ENCODE results near the gene CALHM2.

DNA sequence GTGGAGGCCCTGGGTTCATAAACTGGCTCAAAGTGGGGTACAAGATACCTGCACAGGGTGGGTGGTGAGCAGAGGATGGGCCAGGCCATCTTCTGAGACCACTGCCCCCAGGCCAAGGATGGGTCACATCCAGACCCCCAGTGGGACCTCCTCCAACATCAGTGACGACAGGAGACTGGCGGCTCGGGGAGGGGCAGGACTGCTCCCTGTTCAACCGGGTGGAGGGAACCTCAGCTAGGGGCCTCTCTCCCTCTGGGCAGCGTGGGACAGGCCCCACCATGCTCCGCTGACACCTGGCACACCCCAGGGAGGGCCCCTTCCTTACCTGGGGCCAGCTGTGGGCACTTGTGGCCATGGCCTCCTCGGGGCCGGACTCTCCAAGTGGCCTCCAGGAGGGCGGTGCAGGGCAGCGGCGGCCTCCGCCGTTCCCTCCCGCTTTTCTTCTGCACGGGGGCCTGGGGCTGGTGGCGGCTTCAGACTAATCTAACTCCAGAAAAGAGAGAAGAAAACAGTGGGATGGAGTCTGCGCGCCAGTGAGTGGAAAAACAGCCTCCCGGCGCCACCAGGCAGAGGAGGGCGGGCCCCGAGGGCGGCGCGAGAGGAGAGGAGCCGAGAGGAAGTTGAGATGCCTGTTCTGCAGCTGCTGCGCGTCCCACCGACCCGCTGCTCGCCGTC lies at the start of gene CALHM2:
- TF ChIP-seq RCOR1 (IDR thresholded peaks at IDR 0.05; ENCODE audit: low read depth, low read length): no peak
- no peak for TF ChIP-seq POLR2A (IDR thresholded peaks at IDR 0.05; ENCODE audit: low read length)
- no peak for TF ChIP-seq ESRRA (IDR thresholded peaks at IDR 0.05; ENCODE audit: borderline replicate concordance, low read length)
- TF ChIP-seq, protein P1, sequence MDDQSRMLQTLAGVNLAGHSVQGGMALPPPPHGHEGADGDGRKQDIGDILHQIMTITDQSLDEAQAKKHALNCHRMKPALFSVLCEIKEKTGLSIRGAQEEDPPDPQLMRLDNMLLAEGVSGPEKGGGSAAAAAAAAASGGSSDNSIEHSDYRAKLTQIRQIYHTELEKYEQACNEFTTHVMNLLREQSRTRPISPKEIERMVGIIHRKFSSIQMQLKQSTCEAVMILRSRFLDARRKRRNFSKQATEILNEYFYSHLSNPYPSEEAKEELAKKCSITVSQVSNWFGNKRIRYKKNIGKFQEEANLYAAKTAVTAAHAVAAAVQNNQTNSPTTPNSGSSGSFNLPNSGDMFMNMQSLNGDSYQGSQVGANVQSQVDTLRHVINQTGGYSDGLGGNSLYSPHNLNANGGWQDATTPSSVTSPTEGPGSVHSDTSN (IDR thresholded peaks at IDR 0.05): no peak
- no peak for TF ChIP-seq RAD21 (conservative IDR thresholded peaks at IDR 0.05 in 1 of 2, IDR thresholded peaks at IDR 0.05 in 1 of 2)
- TF ChIP-seq BHLHE40 (IDR thresholded peaks at IDR 0.05; ENCODE audit: low read depth, low read length): no peak
- no peak for TF ChIP-seq HOXA7 (CRISPR knock-in tag; IDR thresholded peaks at IDR 0.05)
- TF ChIP-seq, protein P2, sequence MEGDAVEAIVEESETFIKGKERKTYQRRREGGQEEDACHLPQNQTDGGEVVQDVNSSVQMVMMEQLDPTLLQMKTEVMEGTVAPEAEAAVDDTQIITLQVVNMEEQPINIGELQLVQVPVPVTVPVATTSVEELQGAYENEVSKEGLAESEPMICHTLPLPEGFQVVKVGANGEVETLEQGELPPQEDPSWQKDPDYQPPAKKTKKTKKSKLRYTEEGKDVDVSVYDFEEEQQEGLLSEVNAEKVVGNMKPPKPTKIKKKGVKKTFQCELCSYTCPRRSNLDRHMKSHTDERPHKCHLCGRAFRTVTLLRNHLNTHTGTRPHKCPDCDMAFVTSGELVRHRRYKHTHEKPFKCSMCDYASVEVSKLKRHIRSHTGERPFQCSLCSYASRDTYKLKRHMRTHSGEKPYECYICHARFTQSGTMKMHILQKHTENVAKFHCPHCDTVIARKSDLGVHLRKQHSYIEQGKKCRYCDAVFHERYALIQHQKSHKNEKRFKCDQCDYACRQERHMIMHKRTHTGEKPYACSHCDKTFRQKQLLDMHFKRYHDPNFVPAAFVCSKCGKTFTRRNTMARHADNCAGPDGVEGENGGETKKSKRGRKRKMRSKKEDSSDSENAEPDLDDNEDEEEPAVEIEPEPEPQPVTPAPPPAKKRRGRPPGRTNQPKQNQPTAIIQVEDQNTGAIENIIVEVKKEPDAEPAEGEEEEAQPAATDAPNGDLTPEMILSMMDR (IDR thresholded peaks at IDR 0.05): no peak
- TF ChIP-seq, protein P3, sequence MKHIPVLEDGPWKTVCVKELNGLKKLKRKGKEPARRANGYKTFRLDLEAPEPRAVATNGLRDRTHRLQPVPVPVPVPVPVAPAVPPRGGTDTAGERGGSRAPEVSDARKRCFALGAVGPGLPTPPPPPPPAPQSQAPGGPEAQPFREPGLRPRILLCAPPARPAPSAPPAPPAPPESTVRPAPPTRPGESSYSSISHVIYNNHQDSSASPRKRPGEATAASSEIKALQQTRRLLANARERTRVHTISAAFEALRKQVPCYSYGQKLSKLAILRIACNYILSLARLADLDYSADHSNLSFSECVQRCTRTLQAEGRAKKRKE (CRISPR knock-in tag; IDR thresholded peaks at IDR 0.05; ENCODE audit: low read depth): no peak
- TF ChIP-seq EHMT2 (IDR thresholded peaks at IDR 0.05; ENCODE audit: low read depth): no peak
- no peak for TF ChIP-seq CHD4 (IDR thresholded peaks at IDR 0.05; ENCODE audit: borderline replicate concordance)
- TF ChIP-seq NFE2L2 (conservative IDR thresholded peaks at IDR 0.05; ENCODE audit: low read length): no peak
- no peak for TF ChIP-seq POLR2AphosphoS2 (conservative IDR thresholded peaks at IDR 0.05; ENCODE audit: low read length)
